Measurements from ENCODE around the gene OR56A4.

OR56A4 gene

GRCh38 chr11:6006846-6007245 is at the start of gene OR56A4:
Gene OR56A4, minus strand, starts transcription at chr11:6006946. Its CDS starts 3,954 bp downstream, at chr11:6002992.
- no peak within 1 kb of the TSS for H3K27ac ChIP-seq
- TF ChIP-seq, protein P1, sequence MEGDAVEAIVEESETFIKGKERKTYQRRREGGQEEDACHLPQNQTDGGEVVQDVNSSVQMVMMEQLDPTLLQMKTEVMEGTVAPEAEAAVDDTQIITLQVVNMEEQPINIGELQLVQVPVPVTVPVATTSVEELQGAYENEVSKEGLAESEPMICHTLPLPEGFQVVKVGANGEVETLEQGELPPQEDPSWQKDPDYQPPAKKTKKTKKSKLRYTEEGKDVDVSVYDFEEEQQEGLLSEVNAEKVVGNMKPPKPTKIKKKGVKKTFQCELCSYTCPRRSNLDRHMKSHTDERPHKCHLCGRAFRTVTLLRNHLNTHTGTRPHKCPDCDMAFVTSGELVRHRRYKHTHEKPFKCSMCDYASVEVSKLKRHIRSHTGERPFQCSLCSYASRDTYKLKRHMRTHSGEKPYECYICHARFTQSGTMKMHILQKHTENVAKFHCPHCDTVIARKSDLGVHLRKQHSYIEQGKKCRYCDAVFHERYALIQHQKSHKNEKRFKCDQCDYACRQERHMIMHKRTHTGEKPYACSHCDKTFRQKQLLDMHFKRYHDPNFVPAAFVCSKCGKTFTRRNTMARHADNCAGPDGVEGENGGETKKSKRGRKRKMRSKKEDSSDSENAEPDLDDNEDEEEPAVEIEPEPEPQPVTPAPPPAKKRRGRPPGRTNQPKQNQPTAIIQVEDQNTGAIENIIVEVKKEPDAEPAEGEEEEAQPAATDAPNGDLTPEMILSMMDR (conservative IDR thresholded peaks at IDR 0.05), result no peak

GRCh38 chr11:6055569-6055968 is 48.8 kb upstream of the OR56A4 start:
- TF ChIP-seq, protein P1 (conservative IDR thresholded peaks at IDR 0.05), result no peak

DNA sequence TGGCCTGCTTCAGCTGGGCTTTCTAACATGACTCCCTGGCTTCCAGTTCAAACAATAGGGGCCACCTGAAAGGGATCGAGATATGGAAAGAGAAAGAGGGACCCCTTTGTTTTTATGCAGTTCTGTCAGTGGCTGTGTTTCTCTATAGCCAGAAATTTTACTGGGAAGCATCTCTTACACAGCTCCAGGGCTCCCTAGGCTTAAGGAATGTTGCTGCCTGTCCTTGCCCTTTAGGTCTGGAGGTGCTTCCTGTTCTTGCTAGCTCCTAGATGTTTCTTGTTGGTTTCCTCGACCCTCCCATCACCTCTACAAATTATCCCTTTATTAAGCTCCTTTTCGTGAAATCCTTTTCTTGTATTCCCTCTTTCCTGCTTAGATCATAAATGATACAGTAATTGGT is 45.6 kb upstream of the OR56A4 start:
- H3K27ac ChIP-seq, result no peak overlapping the region
- TF ChIP-seq, protein P1 (conservative IDR thresholded peaks at IDR 0.05), result no peak

More at GRCh38 chr11:6055569-6055968, 48.8 kb upstream of the OR56A4 start:
- H3K27ac ChIP-seq, result no peak overlapping the region

- TF ChIP-seq, protein P1 (conservative IDR thresholded peaks at IDR 0.05), result no peak
- no peak overlapping the region for H3K27ac ChIP-seq
Observed at GRCh38 chr11:6040874-6041273, 34.1 kb upstream of the OR56A4 start.

DNA sequence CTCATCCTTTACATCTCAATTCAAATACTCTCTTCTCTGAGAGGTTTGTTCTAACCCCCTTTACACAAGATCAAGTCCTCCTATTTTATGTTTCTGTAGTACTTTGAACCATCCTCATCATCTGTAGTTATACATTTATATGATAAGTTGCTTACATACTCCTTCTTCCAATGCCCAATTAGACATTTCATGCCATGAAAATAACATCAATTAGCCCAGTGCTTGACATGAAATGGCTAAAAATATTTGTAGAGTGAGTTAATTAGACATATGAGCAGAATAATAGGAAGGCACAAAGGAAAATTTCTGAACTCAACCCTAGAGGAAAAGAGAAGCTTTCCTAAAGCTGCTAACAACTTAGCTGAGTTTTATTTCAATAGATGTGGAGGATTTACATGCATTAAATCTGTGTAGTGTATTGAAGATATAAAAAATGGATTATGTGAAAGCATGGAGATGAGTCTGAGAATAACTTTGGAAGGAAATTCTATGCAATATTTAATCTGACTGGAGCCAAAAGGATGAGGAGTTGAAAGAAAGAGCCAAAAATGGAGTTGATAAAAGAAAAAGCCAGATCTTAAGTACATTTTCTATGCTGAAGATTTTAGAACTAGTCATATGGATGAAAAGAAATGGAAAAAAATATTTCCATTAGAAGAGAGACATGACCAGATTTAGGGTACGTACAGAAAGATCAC is 24.1 kb upstream of the OR56A4 start, which contains the start of gene OR56A1:
OR56A1 (minus strand) TSS at position 51 of the 698 bp plus-strand sequence. CDS start 3,066 bp downstream, outside the sequence.
- H3K27ac ChIP-seq, result no peak within 1 kb of the TSS
- TF ChIP-seq, protein P1 (conservative IDR thresholded peaks at IDR 0.05), result no peak

DNA sequence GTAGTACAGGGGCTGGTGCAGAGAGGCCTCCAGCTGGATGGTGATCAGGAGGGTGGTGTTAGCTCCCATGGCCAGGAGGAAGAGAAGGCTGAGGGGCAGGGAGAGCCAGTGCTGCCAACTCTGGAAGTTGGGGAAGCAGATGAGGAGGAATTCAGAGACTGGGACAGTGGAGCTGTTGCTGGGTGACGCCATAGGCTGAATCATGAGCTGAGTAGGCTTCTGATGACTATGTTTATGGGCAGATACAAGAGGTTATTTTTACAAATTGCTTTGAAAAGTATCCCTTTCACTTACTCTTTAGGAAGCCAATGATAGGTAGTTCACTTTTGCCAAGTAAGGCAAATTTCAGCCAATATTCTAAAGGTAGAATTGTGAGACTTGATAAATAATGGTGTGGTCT is 20.8 kb upstream of the OR56A4 start:
- H3K27ac ChIP-seq, result no peak overlapping the region
- TF ChIP-seq, protein P1 (conservative IDR thresholded peaks at IDR 0.05), result no peak

- H3K27ac ChIP-seq, result no peak overlapping the region
- TF ChIP-seq, protein P1 (conservative IDR thresholded peaks at IDR 0.05), result no peak
Observed at GRCh38 chr11:6025056-6025455, 18.3 kb upstream of the OR56A4 start.

Measured in VCaP (cell line).